ENCODE data around the gene TMEM51. TPM values are rescaled to one million over a fixed set of nuclear protein-coding genes. Genes with fewer than 3 reads are reported as not detected.
A peak's percentile ranks its signal among the peaks of the same experiment; 100 is the strongest.

TMEM51 gene
- total RNA-seq, 2 donors from 2014 or later: 26.5 to 36.9 TPM

DNA sequence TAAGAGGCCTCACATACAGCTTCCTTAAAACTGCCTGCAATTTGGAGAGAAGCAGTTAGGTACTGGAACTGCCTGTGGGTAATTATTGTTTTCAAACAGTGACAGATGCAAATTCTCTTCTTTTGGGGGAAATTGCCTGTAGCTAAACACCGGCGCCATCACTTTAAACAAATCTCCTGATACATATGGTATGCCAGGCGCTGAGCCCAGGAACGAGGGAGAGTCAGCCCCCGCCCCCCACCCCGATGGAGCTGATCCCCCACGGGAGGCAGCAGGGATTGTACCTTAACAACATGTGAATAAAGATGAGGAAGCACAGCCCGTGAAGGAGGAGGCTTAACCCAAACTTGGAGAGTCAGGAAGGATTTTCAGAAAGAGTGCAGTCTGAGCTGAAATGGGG is 7.1 kb downstream of the TMEM51 start:
- no peak for ATAC-seq
- TF ChIP-seq POLR2A (IDR thresholded peaks at IDR 0.05): no peak
- TF ChIP-seq, protein P1, sequence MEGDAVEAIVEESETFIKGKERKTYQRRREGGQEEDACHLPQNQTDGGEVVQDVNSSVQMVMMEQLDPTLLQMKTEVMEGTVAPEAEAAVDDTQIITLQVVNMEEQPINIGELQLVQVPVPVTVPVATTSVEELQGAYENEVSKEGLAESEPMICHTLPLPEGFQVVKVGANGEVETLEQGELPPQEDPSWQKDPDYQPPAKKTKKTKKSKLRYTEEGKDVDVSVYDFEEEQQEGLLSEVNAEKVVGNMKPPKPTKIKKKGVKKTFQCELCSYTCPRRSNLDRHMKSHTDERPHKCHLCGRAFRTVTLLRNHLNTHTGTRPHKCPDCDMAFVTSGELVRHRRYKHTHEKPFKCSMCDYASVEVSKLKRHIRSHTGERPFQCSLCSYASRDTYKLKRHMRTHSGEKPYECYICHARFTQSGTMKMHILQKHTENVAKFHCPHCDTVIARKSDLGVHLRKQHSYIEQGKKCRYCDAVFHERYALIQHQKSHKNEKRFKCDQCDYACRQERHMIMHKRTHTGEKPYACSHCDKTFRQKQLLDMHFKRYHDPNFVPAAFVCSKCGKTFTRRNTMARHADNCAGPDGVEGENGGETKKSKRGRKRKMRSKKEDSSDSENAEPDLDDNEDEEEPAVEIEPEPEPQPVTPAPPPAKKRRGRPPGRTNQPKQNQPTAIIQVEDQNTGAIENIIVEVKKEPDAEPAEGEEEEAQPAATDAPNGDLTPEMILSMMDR (IDR thresholded peaks at IDR 0.05): no peak
- peaks cover 78% of the 10 kb centered on the region for H3K4me1 ChIP-seq

DNA sequence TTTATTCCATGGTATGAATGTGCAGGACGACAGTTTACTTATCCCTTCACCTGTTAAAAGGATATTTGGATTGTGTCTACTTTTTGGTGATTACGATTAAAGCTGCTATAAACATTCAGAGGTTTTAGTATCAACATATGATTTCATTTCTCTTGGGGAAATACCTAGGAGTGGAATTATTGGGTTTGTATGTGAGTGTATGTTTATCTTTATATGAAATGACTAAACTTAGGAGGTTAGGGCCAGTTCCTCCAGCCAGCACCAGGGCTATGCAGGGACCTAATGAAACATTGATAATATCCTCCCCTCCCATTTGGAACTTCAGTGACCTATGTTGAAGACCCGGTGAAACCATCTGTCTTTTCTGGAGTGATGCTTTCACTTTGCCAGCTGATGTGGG is 13.8 kb downstream of the TMEM51 start:
- 21 to 28% methylated on average over 3 of the region's 3 CpGs for WGBS, 2 donors
- ATAC-seq (no peak), DNase-seq (no peak)
- Histone ChIP-seq H3K4me1 (peaks cover 81% of the 10 kb centered on the region), H3K36me3 (replicated peaks in 1 of 2; ENCODE audit: insufficient read depth in 1 of 2, low read depth in 2 of 2) (no peaks in the 10 kb centered on the region), H3K27ac (peak overlapping the region in 3 of 4 donors; percentile 28 to 95 (median 79)), H3K9me3 (no peaks in the 10 kb centered on the region), H3K27me3 (no peaks in the 10 kb centered on the region), H3K4me3 (no peak overlapping the region)
- TF ChIP-seq, protein P1 (IDR thresholded peaks at IDR 0.05): no peak
- TF ChIP-seq POLR2A (IDR thresholded peaks at IDR 0.05): no peak
- intact Hi-C loops (cut with DNase I): no loop called here

More for the DNA sequence above, 7.1 kb downstream of the TMEM51 start:
- intact Hi-C loops (cut with DNase I): no loop called here
- H3K27ac ChIP-seq: peak overlapping the region in 3 of 4 donors; percentile 43 to 99 (median 57)
- H3K9me3 ChIP-seq: no peaks in the 10 kb centered on the region
- H3K36me3 ChIP-seq (replicated peaks in 1 of 2; ENCODE audit: insufficient read depth in 1 of 2, low read depth in 2 of 2): no peaks in the 10 kb centered on the region
- no peak for DNase-seq
- H3K27me3 ChIP-seq: no peaks in the 10 kb centered on the region
- no peak overlapping the region for H3K4me3 ChIP-seq
- WGBS, 2 donors: 29 to 41% methylated on average over 8 of the region's 8 CpGs

DNA sequence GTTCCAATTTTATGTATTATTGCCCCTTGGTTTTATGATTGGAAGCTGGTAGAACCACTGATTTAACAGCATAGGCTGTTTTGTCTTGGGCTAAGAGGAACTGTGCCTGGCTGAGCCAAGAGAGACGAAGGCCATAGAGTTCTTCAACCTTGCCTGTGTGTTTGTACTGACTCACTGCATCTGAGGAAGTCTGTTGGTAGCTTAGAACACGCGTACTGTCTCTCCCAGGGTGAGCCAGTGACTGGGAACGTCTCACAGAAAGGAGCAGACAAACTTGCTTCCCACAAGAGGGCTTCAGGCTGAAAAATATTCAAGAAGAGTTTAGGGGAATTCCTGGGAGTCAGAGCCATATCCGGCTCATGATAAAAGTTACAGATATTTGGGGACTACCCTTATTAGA is 14.9 kb downstream of the TMEM51 start:
- intact Hi-C loops (cut with DNase I): no loop called here
- Histone ChIP-seq H3K27ac (peak overlapping the region; percentile 54 to 95 (median 72)), H3K36me3 (replicated peaks in 1 of 2; ENCODE audit: insufficient read depth in 1 of 2, low read depth in 2 of 2) (no peaks in the 10 kb centered on the region), H3K27me3 (no peaks in the 10 kb centered on the region), H3K9me3 (no peaks in the 10 kb centered on the region), H3K4me3 (no peak overlapping the region), H3K4me1 (peaks cover 82% of the 10 kb centered on the region)
- DNase-seq (peak in 2 of 4 donors; percentile 64 to 66), ATAC-seq (peak; percentile 62)
- WGBS, 2 donors: 11 to 16% methylated on average over 5 of the region's 5 CpGs
- TF ChIP-seq, protein P1 (IDR thresholded peaks at IDR 0.05): peak in 1 of 7 experiments; percentile 15
- no peak for TF ChIP-seq POLR2A (IDR thresholded peaks at IDR 0.05)

DNA sequence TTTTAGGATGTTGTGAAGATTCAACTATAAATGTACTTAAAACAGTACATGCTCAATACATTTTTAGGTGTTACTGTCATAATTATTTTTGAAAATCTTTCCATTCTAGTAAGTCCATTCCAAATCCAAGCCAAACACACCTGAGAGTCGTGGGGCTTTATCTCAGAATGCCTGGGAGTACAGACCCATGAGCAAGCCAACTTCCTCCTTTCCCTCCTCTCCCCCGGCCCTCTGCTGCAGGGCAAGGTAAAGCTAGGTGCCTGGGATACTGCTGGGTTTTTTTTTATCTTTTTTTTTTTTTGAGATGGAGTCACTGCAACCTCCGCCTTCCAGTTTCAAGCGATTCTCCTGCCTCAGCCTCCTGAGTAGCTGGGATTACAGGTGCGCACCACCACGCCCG is 16.5 kb downstream of the TMEM51 start:
- Histone ChIP-seq H3K27ac (peak overlapping the region in 3 of 4 donors; percentile 66 to 95 (median 79)), H3K9me3 (no peaks in the 10 kb centered on the region), H3K36me3 (replicated peaks in 1 of 2; ENCODE audit: insufficient read depth in 1 of 2, low read depth in 2 of 2) (no peaks in the 10 kb centered on the region), H3K4me3 (no peak overlapping the region), H3K4me1 (peaks cover 92% of the 10 kb centered on the region), H3K27me3 (no peaks in the 10 kb centered on the region)
- ATAC-seq (peak; percentile 30), DNase-seq (peak in 2 of 4 donors; percentile 59 to 62)
- TF ChIP-seq POLR2A (IDR thresholded peaks at IDR 0.05): no peak
- TF ChIP-seq, protein P1 (IDR thresholded peaks at IDR 0.05): no peak
- intact Hi-C loops (cut with DNase I): no loop called here
- WGBS, 2 donors: 69 to 73% methylated on average over 7 of the region's 7 CpGs

DNA sequence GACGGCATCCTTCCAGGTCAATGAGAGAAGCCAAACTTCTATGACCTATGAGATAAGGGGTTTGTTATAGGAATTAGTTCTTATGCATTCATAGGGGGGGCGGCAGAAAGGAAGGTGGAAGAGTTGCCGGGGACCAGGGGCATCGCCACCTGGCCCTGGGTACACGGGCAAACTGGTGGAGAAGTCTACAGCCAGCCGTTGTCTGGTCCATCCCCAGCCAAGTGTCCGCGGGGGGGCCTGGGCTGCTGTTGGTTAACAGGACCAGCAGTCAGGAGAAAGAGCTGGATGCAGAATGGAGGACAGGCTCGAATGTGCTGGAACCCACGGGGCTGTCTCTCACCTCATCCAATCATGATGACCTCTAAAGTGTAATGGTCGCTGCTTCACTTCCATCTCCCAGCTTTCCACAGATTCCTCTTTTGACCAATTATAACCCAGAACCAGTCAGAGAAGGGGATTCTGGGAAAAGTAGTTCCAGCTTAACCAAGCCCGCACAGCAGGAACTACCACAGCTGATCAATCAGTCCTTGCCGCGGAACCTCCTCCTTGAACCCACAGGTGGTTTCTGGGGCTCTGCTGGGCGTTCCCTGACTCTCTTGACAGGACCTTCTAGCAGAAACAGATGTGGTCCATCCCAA is 17.8 kb downstream of the TMEM51 start:
- Histone ChIP-seq H3K36me3 (replicated peaks in 1 of 2; ENCODE audit: insufficient read depth in 1 of 2, low read depth in 2 of 2) (no peaks in the 10 kb centered on the region), H3K9me3 (no peaks in the 10 kb centered on the region), H3K4me1 (peaks cover 93% of the 10 kb centered on the region), H3K4me3 (no peak overlapping the region), H3K27me3 (no peaks in the 10 kb centered on the region), H3K27ac (peak overlapping the region; percentile 9 to 95 (median 74))
- intact Hi-C loops (cut with DNase I): no loop called here
- peak; percentile 36 for ATAC-seq
- TF ChIP-seq POLR2A (IDR thresholded peaks at IDR 0.05): no peak
- TF ChIP-seq, protein P1 (IDR thresholded peaks at IDR 0.05): no peak
- 53 to 55% methylated on average over 13 to 15 of the region's 15 CpGs for WGBS, 2 donors
- no peak for DNase-seq

Data from body of pancreas (tissue), 4 donors.